Transverse colon (tissue), 3 donors: ENCODE measurements around the gene STARD13.

Source experiments
- EP300 ChIP-seq: sonication (generic); formaldehyde crosslinking; IDR thresholded peaks from one replicate; pipeline ENCODE4 v1.6.1; 2017; ENCODE audit warnings: antibody characterized with exemption, low read depth
- POLR2A ChIP-seq: fragments of 450-650 bp; IDR thresholded peaks from one replicate; pipeline ENCODE4 v1.6.1; 2016; ENCODE audit warnings: antibody characterized with exemption, mild to moderate bottlenecking, moderate library complexity
- TF ChIP-seq, protein P1 (sequence below), 5 experiments: fragments of 200-600 bp in 3 of 5; fragments of 450-650 bp in 2 of 5; sonication (generic) in 3 of 5; IDR thresholded peaks; 1 replicate in 2 of 5; 2 replicates in 3 of 5; pipeline ENCODE4 v1.5.1; 2016 to 2017; ENCODE audit warnings: antibody characterized with exemption in 5 of 5, inconsistent platforms in 3 of 5, mild to moderate bottlenecking in 2 of 5, moderate library complexity in 1 of 5

DNA sequence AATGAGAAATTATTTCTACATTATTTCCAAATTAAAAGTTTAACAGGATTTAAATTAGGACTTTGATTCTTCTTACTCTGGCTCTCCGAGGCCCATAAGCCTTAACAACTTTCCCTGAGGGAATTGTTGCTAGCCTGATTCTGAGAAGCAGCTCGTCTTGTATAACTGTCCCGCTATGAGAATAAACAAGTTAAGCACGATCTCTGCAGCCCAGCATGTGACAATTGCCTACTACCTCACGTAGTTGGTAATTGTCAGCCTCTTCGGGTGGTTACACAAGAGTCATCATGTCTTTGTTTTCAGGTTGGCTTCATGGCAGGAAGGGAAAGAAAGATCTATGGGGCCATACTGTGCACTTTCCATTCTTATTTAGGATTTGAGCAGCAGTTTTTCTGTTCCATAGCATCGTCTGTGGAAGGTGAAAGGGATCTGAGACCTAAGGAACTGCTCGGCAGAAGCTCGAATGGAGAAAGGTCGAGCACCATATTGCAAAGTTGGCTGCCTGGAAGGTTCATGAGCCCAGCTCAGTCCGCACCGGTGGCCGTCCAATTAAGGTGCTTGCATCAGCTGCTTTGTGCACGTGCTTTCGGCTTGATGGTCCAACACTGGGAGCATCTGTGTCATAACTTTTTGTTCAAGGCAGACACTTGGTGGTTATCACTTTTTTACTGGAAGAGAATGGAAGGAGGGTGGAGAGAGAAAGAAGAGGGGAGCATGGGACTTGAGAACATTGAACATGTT, 1.8 kb upstream of the STARD13 start:
- TF ChIP-seq, protein P1, sequence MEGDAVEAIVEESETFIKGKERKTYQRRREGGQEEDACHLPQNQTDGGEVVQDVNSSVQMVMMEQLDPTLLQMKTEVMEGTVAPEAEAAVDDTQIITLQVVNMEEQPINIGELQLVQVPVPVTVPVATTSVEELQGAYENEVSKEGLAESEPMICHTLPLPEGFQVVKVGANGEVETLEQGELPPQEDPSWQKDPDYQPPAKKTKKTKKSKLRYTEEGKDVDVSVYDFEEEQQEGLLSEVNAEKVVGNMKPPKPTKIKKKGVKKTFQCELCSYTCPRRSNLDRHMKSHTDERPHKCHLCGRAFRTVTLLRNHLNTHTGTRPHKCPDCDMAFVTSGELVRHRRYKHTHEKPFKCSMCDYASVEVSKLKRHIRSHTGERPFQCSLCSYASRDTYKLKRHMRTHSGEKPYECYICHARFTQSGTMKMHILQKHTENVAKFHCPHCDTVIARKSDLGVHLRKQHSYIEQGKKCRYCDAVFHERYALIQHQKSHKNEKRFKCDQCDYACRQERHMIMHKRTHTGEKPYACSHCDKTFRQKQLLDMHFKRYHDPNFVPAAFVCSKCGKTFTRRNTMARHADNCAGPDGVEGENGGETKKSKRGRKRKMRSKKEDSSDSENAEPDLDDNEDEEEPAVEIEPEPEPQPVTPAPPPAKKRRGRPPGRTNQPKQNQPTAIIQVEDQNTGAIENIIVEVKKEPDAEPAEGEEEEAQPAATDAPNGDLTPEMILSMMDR (IDR thresholded peaks at IDR 0.05), result no peak
- TF ChIP-seq EP300 (no peak), POLR2A (no peak)
